Spleen (tissue), 11 donors: ENCODE results near the gene HTR2A. TPM values are rescaled to one million over a fixed set of nuclear protein-coding genes. Genes with fewer than 3 reads are reported as not detected.

Experiments used
- DNase-seq: peaks from one replicate; pipeline ENCODE4 v3.0.0-alpha.2; 2020
- H3K27ac ChIP-seq, 8 donors: fragments of 200-600 bp; sonication (generic) in 7 of 8; 1 replicate in 4 of 8; 2 replicates in 4 of 8; pipeline versions ENCODE4 v1.5.0 to v1.8.0; 2016 to 2021; ENCODE audit warnings: inconsistent platforms in 4 of 8, mild to moderate bottlenecking in 4 of 8, moderate library complexity in 1 of 8
- H3K27me3 ChIP-seq, 7 donors: fragments of 200-600 bp; sonication (generic) in 6 of 7; replicated peaks in 1 of 7; 1 replicate in 4 of 7; 2 replicates in 3 of 7; pipeline versions ENCODE4 v1.5.0 to v1.8.0; 2016 to 2021; ENCODE audit warnings: inconsistent platforms in 3 of 7, mild to moderate bottlenecking in 1 of 7
- H3K36me3 ChIP-seq, 6 donors: fragments of 200-600 bp; sonication (generic) in 5 of 6; 1 replicate in 4 of 6; 2 replicates in 2 of 6; pipeline versions ENCODE4 v1.5.0 to v1.8.0; 2016 to 2021; ENCODE audit warnings: inconsistent platforms in 2 of 6
- H3K4me1 ChIP-seq, 6 donors: fragments of 200-600 bp; sonication (generic) in 5 of 6; 1 replicate in 3 of 6; 2 replicates in 3 of 6; pipeline versions ENCODE4 v1.5.0 to v1.8.0; 2016 to 2021; ENCODE audit warnings: inconsistent platforms in 3 of 6
- H3K4me3 ChIP-seq, 8 donors: fragments of 200-600 bp; sonication (generic) in 7 of 8; 1 replicate in 4 of 8; 2 replicates in 4 of 8; pipeline versions ENCODE4 v1.5.0 to v1.8.0; 2016 to 2021; ENCODE audit warnings: inconsistent platforms in 4 of 8, mild to moderate bottlenecking in 4 of 8, moderate library complexity in 2 of 8
- H3K9me3 ChIP-seq, 8 donors: fragments of 200-600 bp; sonication (generic) in 7 of 8; 1 replicate in 4 of 8; 2 replicates in 4 of 8; pipeline versions ENCODE4 v1.5.0 to v1.8.0; 2016 to 2021; ENCODE audit warnings: inconsistent platforms in 4 of 8
- CTCF ChIP-seq, 11 experiments: fragments of 200-600 bp in 7 of 11; fragments of 450-650 bp in 4 of 11; sonication (generic) in 4 of 11; IDR thresholded peaks in 8 of 11; conservative IDR thresholded peaks in 3 of 11; 1 replicate in 7 of 11; 2 replicates in 4 of 11; pipeline versions ENCODE4 v1.4.0 to v1.8.0; 2016 to 2021; ENCODE audit warnings: antibody characterized with exemption in 11 of 11, inconsistent platforms in 4 of 11, mild to moderate bottlenecking in 1 of 11
- POLR2A ChIP-seq, 3 donors: fragments of 450-650 bp; IDR thresholded peaks; one replicate each; pipeline ENCODE4 v1.5.1; 2017; ENCODE audit warnings: antibody characterized with exemption in 3 of 3, mild to moderate bottlenecking in 1 of 3
- POLR2AphosphoS5 ChIP-seq, 3 donors: sonication (generic); formaldehyde crosslinking; IDR thresholded peaks; one replicate each; pipeline ENCODE4 v1.5.1; 2017; ENCODE audit warnings: antibody characterized with exemption in 3 of 3
- WGBS, 5 donors: extraction: QIAGEN DNeasy Blood & Tissue Kit in 3 of 5; methylation state at CpG; one replicate each; pipeline versions ENCODE4 v1.1.5 to v1.1.7; 2013 to 2018; 5-methylcytosine and 5-hydroxymethylcytosine counted together
- intact Hi-C: fragments of 100-400 bp; cut with DNase I; formaldehyde crosslinking; loops from one replicate; pipeline ENCODE4 v1.15.0; 2023; ENCODE audit warnings: low total_unique reads
- polyA plus RNA-seq, 3 donors: library from polyadenylated mRNA; stranded (reverse); fragments of 200-250 nt; gene quantifications; one replicate each; pipeline ENCODE4 v1.2.1, GENCODE V29; 2013
- total RNA-seq, 7 donors: library from RNA; depleted of rRNA in 3 of 7; stranded (reverse); fragments of >200 nt in 3 of 7; fragmentation: NEBNext Ultra II Directional in 4 of 7; extraction: Animal tissue kit (Norgen Biotek cat#: 25700) in 4 of 7; gene quantifications; one replicate each; pipeline versions ENCODE4 v1.1.0 to v1.2.1, GENCODE V29; 2016 to 2021
- donor health status: healthy with polysubstance abuse.
- donor health status: DM: no; HTN: no; CAD: no; lungs with moderate emphysema.
- donor health status: DM: no; HTN: no; CAD: no.
- donor health status: Bipolar disorder and iron deficiency.
- donor health status: healthy.
- donor health status: DM: no; HTN: no; CAD: no.
- donor health status: DM: yes; HTN: yes; CAD: no.

HTR2A gene
- total and polyA plus RNA-seq, 10 donors, result 0.03 to 0.15 (median 0.07) TPM; not detected in 7

DNA sequence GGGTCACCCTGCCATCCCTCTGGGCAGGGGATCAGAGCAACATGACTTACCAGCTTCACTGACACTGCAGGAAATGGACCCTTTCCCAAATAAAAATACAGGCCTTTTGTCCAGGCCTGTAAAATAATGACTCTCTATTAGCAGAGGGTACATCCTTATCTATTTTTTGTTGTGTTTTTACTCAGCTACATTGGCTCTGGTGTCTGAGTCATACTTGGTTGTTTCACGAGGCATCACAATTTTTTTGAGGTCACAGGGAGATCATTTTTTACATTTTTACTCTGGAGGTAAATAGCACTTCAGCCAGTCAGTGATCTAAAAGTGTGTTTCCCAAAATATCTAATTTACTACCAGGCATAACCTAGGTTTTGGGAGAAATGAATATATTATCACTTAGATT, 6.9 kb upstream of the HTR2A start:
- no peak for DNase-seq
- 48 to 76% (median 58%) methylated on average over 1 of the region's 1 CpG for WGBS, 5 donors
- Histone ChIP-seq H3K27ac (no peak overlapping the region), H3K9me3 (no peaks in the 10 kb centered on the region), H3K27me3 (no peaks in the 10 kb centered on the region), H3K36me3 (no peaks in the 10 kb centered on the region), H3K4me3 (no peak overlapping the region), H3K4me1 (no peaks in the 10 kb centered on the region)
- intact Hi-C loops, result no loop called here
- TF ChIP-seq POLR2AphosphoS5 (IDR thresholded peaks at IDR 0.05) (no peak), POLR2A (IDR thresholded peaks at IDR 0.05) (no peak), CTCF (IDR thresholded peaks at IDR 0.05 in 8 of 11, conservative IDR thresholded peaks at IDR 0.05 in 3 of 11) (no peak)

DNA sequence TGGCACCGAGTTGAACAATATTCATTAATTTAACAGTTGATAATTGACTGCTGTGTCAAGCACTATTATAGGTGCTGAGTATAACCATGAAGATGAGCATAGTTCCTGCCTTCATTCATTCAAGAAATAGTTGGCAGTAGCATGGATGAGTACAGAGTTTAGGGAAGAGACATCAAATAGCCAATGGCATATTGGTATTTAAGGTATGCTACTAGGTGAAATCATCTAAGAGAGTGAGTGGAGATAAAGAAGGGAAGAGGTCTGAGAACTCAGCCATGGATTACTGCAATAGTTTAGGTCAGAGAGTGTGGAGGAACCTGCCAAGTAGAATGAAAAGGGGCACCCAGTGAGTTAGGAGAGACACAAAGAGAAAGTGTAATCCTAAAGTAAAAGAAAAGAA, 4.9 kb upstream of the HTR2A start:
- Histone ChIP-seq H3K9me3 (no peaks in the 10 kb centered on the region), H3K27ac (no peak overlapping the region), H3K27me3 (no peaks in the 10 kb centered on the region), H3K4me1 (peaks cover 0 to 4% (median 3%) of the 10 kb centered on the region in 6 donors), H3K4me3 (no peak overlapping the region), H3K36me3 (no peaks in the 10 kb centered on the region)
- WGBS, 5 donors, result 63 to 91% (median 81%) methylated on average over 1 of the region's 1 CpG
- intact Hi-C loops, result no loop called here
- no peak for DNase-seq
- TF ChIP-seq POLR2A (IDR thresholded peaks at IDR 0.05) (no peak), CTCF (IDR thresholded peaks at IDR 0.05 in 8 of 11, conservative IDR thresholded peaks at IDR 0.05 in 3 of 11) (no peak), POLR2AphosphoS5 (IDR thresholded peaks at IDR 0.05) (no peak)

DNA sequence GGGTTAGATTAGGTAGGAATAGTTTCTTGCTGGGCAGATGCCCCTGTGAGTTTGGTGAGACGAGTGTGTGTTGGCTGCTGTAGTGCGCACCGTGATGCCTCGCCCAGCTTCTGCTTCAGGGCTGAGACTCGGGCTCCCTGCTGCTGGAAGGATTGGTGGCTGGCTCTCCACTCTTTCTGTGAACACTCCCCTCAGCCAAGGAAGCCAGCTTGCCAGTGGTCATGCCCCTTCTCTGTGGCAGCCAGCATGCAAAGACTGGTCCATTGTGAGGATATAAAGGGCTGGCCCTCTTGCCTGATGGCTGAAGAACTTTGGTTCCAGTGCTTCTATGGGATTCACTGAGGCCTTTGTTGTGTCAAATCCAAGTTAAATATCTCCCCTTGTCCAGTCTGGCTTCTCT, 2.9 kb upstream of the HTR2A start:
- H3K4me3 ChIP-seq, result no peak overlapping the region
- intact Hi-C loops, result no loop called here
- H3K4me1 ChIP-seq, result peaks cover 0 to 15% (median 8%) of the 10 kb centered on the region in 6 donors
- WGBS, 5 donors, result 86 to 98% (median 91%) methylated on average over 5 of the region's 5 CpGs
- no peaks in the 10 kb centered on the region for H3K9me3 ChIP-seq
- TF ChIP-seq CTCF (IDR thresholded peaks at IDR 0.05 in 8 of 11, conservative IDR thresholded peaks at IDR 0.05 in 3 of 11) (no peak), POLR2AphosphoS5 (IDR thresholded peaks at IDR 0.05) (no peak), POLR2A (IDR thresholded peaks at IDR 0.05) (no peak)
- no peaks in the 10 kb centered on the region for H3K36me3 ChIP-seq
- DNase-seq, result no peak
- H3K27ac ChIP-seq, result no peak overlapping the region
- peaks cover 0 to 5% (median 0%) of the 10 kb centered on the region in 7 donors for H3K27me3 ChIP-seq

DNA sequence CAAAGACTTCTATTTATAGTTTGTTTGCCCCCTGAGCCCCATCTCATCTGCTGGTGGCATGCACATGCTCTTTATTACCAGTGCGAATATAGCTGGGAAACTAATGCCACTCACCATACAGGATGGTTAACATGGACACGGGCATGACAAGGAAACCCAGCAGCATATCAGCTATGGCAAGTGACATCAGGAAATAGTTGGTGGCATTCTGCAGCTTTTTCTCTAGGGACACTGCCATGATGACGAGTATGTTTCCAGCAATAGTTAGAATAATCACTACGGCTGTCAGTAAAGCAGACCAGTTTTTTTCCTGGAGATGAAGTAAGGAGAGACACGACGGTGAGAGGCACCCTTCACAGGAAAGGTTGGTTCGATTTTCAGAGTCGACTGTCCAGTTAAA, 1.5 kb downstream of the HTR2A start:
- H3K4me3 ChIP-seq, result no peak overlapping the region
- TF ChIP-seq POLR2AphosphoS5 (IDR thresholded peaks at IDR 0.05) (no peak), CTCF (IDR thresholded peaks at IDR 0.05 in 8 of 11, conservative IDR thresholded peaks at IDR 0.05 in 3 of 11) (no peak), POLR2A (IDR thresholded peaks at IDR 0.05) (no peak)
- no peak overlapping the region for H3K27ac ChIP-seq
- no peaks in the 10 kb centered on the region for H3K36me3 ChIP-seq
- 75 to 77% (median 76%) methylated on average over 8 of the region's 8 CpGs for WGBS, 5 donors
- no peaks in the 10 kb centered on the region for H3K9me3 ChIP-seq
- intact Hi-C loops, result no loop called here
- H3K4me1 ChIP-seq, result peaks cover 0 to 32% (median 19%) of the 10 kb centered on the region in 6 donors
- no peak for DNase-seq
- H3K27me3 ChIP-seq, result peaks cover 0 to 27% (median 11%) of the 10 kb centered on the region in 7 donors
